Thyroid gland (tissue), 4 donors: Measurements from ENCODE around the gene KRTAP10-1. TPM values are rescaled to one million over a fixed set of nuclear protein-coding genes. Genes with fewer than 3 reads are reported as not detected.
"Not testable (repeated sequence)": the region's sequence is repeated elsewhere in the genome, so short reads cannot be mapped to it uniquely, and the experiment has no call there.

Experiments used
- DNase-seq, 2 donors: peaks; one replicate each; pipeline ENCODE4 v3.0.0-alpha.2; 2019
- H3K27ac ChIP-seq, 3 donors: fragments of 200-600 bp; sonication (generic); 1 replicate in 2 of 3; 2 replicates in 1 of 3; pipeline ENCODE4 v1.5.1; 2016 to 2019; ENCODE audit warnings: mild to moderate bottlenecking in 1 of 3, moderate library complexity in 1 of 3
- H3K27me3 ChIP-seq: fragments of 200-600 bp; sonication (generic); one replicate; pipeline ENCODE4 v1.5.1; 2019
- H3K36me3 ChIP-seq, 2 donors: fragments of 200-600 bp; sonication (generic); one replicate each; pipeline ENCODE4 v1.5.1; 2016 to 2019
- H3K4me1 ChIP-seq, 2 donors: fragments of 200-600 bp; sonication (generic); one replicate each; pipeline ENCODE4 v1.5.1; 2017 to 2019
- H3K4me3 ChIP-seq, 3 donors: fragments of 200-600 bp; sonication (generic); replicated peaks in 1 of 3; 1 replicate in 2 of 3; 2 replicates in 1 of 3; pipeline ENCODE4 v1.5.1; 2016; ENCODE audit warnings: mild to moderate bottlenecking in 1 of 3
- H3K9me3 ChIP-seq: fragments of 200-600 bp; sonication (generic); one replicate; pipeline ENCODE4 v1.5.1; 2017
- CTCF ChIP-seq, 6 experiments: fragments of 200-600 bp in 3 of 6; fragments of 450-650 bp in 3 of 6; sonication (generic) in 3 of 6; IDR thresholded peaks; one replicate each; pipeline ENCODE4 v1.5.1; 2016 to 2019; ENCODE audit warnings: antibody characterized with exemption in 6 of 6, mild to moderate bottlenecking in 2 of 6, inconsistent platforms in 1 of 6, moderate library complexity in 1 of 6
- POLR2A ChIP-seq, 2 donors: fragments of 450-650 bp; IDR thresholded peaks; one replicate each; pipeline ENCODE4 v1.6.1; 2017; ENCODE audit warnings: antibody characterized with exemption in 2 of 2, mild to moderate bottlenecking in 2 of 2, moderate library complexity in 1 of 2
- WGBS, 2 donors: methylation state at CpG; one replicate each; pipeline ENCODE4 v1.1.5; 2017; 5-methylcytosine and 5-hydroxymethylcytosine counted together
- intact Hi-C: fragments of 100-400 bp; cut with DNase I; formaldehyde crosslinking; loops from one replicate; pipeline ENCODE4 v1.15.1; 2023
- total RNA-seq, 4 donors: library from RNA; depleted of rRNA; stranded (reverse); fragments of >200 nt; gene quantifications; one replicate each; pipeline ENCODE4 v1.2.3, GENCODE V29; 2016

Gene KRTAP10-1
- total RNA-seq, 4 donors from 2014 or later, result not detected

- no peak for DNase-seq
- WGBS, 2 donors, result 64 to 79% methylated on average over 5 of the region's 5 CpGs
- intact Hi-C loops, result no loop called here
- Histone ChIP-seq H3K4me1 (no peaks in the 10 kb centered on the region), H3K27ac (no peak within 1 kb of the TSS), H3K27me3 (no peaks in the 10 kb centered on the region), H3K9me3 (no peaks in the 10 kb centered on the region), H3K36me3 (no peaks in the 10 kb centered on the region), H3K4me3 (no peak within 1 kb of the TSS)
- TF ChIP-seq CTCF (IDR thresholded peaks at IDR 0.05) (no peak), POLR2A (IDR thresholded peaks at IDR 0.05) (no peak)
These were observed 18.7 kb upstream of the KRTAP10-1 start, which contains the start of gene KRTAP10-3 for GRCh38 chr21:44558695-44559094. KRTAP10-3 (minus strand) TSS chr21:44558795; CDS start chr21:44558715, 80 bp downstream.

GRCh38 chr21:44558329-44558675 is 18.3 kb upstream of the KRTAP10-1 start:
- H3K9me3 ChIP-seq, H3K27me3 ChIP-seq, H3K4me1 ChIP-seq, H3K27ac ChIP-seq, H3K36me3 ChIP-seq, DNase-seq, intact Hi-C loops, H3K4me3 ChIP-seq: not testable (repeated sequence)
- 69 to 71% methylated on average over 1 to 7 of the region's 10 CpGs for WGBS, 2 donors

DNA sequence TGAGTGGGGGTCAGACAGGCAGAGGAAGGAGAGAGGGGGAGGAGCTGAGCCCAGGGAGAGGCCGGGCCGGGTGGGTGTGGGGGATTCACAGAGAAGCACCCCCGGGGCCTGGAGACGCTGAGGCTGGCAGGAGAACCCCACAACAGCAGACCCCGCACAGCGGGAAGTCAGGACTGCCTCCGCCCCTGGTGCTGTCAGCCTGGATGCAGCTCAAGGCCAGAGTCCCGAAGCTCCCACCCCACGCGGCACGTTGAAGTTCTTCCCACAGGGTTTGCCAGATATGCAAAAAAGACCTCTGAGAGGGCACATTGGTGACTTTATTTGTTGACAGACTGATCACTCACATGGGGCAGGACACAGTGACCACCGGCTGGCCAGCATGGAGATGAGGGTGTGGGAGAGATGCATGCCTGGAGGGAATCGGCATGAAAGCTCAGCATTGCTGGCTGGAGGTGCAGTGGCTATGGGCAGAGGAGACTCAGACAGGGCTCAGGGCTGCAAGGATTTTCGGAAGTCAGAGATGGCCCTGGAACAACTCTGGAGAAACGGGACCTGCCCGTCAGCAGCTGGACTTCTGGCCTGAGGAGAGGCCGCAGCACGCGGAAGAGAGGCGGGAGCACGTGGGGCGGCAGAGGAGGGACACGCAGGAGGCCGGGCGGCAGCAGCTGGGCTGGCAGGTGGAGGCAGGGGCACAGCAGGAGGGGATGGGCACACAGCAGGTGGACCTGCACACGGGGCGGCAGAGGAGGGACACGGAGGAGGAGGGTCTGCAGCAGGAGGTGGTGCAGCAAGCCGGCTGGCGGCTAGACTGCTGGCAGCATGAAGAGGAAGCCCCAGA is 17.7 kb upstream of the KRTAP10-1 start:
- no peaks in the 10 kb centered on the region for H3K36me3 ChIP-seq
- no peaks in the 10 kb centered on the region for H3K27me3 ChIP-seq
- no peak overlapping the region for H3K4me3 ChIP-seq
- H3K4me1 ChIP-seq, result no peaks in the 10 kb centered on the region
- DNase-seq, result no peak
- no peak overlapping the region for H3K27ac ChIP-seq
- TF ChIP-seq POLR2A (IDR thresholded peaks at IDR 0.05) (no peak), CTCF (IDR thresholded peaks at IDR 0.05) (no peak)
- WGBS, 2 donors, result 71 to 74% methylated on average over 30 of the region's 30 CpGs
- intact Hi-C loops, result no loop called here
- H3K9me3 ChIP-seq, result no peaks in the 10 kb centered on the region

- 84 to 87% methylated on average over 9 of the region's 9 CpGs for WGBS, 2 donors
- Histone ChIP-seq H3K4me1 (no peaks in the 10 kb centered on the region), H3K4me3 (no peak overlapping the region), H3K27ac (no peak overlapping the region), H3K36me3 (no peaks in the 10 kb centered on the region), H3K9me3 (no peaks in the 10 kb centered on the region), H3K27me3 (no peaks in the 10 kb centered on the region)
- TF ChIP-seq CTCF (IDR thresholded peaks at IDR 0.05) (no peak), POLR2A (IDR thresholded peaks at IDR 0.05) (no peak)
- DNase-seq, result no peak
- intact Hi-C loops, result no loop called here
These were observed 16.9 kb upstream of the KRTAP10-1 start for GRCh38 chr21:44556879-44557278.

DNA sequence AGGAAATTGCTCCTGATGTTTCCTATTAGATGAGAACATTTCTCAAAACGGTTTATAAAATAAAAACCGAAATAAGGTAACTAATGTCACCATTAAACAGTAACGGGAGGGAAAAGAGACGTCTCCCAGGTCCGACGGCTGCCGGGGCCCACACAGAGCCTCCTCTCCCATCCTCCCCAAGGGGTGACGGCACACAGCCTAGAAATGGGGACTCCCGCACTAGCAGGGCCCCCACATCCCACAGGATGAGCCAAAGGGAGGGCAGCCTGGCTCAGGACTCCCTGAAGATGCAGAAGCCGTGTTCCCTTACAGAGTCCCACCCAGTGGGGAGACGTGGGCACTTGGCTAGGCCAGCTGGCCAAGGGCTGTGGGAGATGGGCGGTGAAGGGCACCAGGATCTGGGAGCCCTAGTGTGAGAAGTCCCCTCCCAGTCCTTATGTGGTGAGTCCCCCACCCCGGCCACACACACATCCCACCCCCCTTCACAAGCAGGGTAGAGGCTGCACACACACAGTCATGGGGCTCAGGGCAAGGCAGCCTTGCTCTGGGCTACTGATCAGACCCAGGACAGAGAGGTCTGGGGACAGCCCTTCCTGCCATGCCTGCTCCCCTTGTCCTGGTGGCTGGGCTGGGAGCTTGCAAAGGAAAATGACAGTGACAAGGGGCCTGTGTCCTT is 15.3 kb upstream of the KRTAP10-1 start:
- Histone ChIP-seq H3K36me3 (no peaks in the 10 kb centered on the region), H3K27me3 (no peaks in the 10 kb centered on the region), H3K4me3 (no peak overlapping the region), H3K4me1 (no peaks in the 10 kb centered on the region), H3K27ac (no peak overlapping the region), H3K9me3 (no peaks in the 10 kb centered on the region)
- TF ChIP-seq CTCF (IDR thresholded peaks at IDR 0.05), result no peak
- no peak for TF ChIP-seq POLR2A (IDR thresholded peaks at IDR 0.05)
- intact Hi-C loops, result no loop called here
- 76 to 80% methylated on average over 9 to 10 of the region's 13 CpGs for WGBS, 2 donors
- DNase-seq, result no peak
